ENCODE results near the gene GOLGA3.

The GOLGA3 gene, protein sequence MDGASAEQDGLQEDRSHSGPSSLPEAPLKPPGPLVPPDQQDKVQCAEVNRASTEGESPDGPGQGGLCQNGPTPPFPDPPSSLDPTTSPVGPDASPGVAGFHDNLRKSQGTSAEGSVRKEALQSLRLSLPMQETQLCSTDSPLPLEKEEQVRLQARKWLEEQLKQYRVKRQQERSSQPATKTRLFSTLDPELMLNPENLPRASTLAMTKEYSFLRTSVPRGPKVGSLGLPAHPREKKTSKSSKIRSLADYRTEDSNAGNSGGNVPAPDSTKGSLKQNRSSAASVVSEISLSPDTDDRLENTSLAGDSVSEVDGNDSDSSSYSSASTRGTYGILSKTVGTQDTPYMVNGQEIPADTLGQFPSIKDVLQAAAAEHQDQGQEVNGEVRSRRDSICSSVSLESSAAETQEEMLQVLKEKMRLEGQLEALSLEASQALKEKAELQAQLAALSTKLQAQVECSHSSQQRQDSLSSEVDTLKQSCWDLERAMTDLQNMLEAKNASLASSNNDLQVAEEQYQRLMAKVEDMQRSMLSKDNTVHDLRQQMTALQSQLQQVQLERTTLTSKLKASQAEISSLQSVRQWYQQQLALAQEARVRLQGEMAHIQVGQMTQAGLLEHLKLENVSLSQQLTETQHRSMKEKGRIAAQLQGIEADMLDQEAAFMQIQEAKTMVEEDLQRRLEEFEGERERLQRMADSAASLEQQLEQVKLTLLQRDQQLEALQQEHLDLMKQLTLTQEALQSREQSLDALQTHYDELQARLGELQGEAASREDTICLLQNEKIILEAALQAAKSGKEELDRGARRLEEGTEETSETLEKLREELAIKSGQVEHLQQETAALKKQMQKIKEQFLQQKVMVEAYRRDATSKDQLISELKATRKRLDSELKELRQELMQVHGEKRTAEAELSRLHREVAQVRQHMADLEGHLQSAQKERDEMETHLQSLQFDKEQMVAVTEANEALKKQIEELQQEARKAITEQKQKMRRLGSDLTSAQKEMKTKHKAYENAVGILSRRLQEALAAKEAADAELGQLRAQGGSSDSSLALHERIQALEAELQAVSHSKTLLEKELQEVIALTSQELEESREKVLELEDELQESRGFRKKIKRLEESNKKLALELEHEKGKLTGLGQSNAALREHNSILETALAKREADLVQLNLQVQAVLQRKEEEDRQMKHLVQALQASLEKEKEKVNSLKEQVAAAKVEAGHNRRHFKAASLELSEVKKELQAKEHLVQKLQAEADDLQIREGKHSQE (N-terminal part only)

DNA sequence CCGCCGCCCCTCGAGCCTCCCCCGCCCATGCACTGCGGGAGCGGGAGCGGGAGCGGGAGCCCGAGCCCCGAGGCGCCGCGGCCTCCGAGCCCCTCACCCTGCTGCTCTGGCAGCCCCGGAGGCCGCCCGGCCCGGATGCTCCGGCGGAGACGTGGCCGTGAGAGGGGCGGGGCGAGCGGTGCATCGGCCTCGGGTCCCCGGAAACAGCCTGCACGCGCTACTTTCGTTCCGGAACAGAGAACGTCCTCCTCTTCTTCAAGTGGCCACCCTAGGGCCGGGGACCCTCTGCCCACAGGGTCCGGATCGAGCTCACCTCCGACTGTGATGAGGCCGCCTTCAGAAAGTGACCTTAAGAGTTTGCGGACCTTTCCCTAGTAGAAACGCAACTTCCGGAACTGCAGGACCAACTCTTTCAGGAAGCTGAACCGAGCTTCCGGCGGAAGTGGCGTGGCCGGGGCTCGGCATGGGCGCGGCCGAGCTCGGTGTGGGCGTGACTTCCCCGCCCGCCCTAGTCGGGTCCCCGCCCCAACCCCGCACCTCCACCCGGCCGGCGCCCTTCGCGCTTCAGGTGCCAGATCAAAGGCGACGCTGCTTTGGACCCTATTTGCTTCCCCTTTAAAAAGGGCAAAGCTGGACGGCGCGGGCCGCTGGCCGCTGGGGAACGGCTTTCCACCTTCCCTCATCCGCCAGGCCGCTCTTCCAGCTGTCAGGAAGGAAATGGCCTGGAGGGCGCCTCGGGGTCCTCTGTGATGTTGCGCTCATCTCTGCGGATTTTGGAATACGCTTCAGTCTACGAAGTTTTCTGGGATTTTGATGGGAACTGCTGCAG, at the start of gene GOLGA3:
TSS of gene GOLGA3 (minus strand) at position 164 of the 829 bp plus-strand sequence. CDS start 6,741 bp downstream, outside the sequence.
- TF ChIP-seq TCF12 (IDR thresholded peaks at IDR 0.05; ENCODE audit: low read depth) (0 out of 2 replicates have a peak, but pooled peaks have one; percentile 50), ZBTB7A (IDR thresholded peaks at IDR 0.05; ENCODE audit: low read depth) (no peak), REST (IDR thresholded peaks at IDR 0.05; ENCODE audit: low read depth) (no peak), MAX (IDR thresholded peaks at IDR 0.05) (peak; percentile 72), TEAD4 (IDR thresholded peaks at IDR 0.05) (no peak), RAD21 (IDR thresholded peaks at IDR 0.05; ENCODE audit: low read depth) (no peak), FOXM1 (IDR thresholded peaks at IDR 0.05; ENCODE audit: borderline replicate concordance, low read depth) (no peak), CEBPB (IDR thresholded peaks at IDR 0.05) (no peak), CREB1 (IDR thresholded peaks at IDR 0.05; ENCODE audit: low read depth) (peak; percentile 54), EGR1 (IDR thresholded peaks at IDR 0.05) (no peak), TAF1 (IDR thresholded peaks at IDR 0.05; ENCODE audit: low read depth) (peak; percentile 91)
- TF ChIP-seq, protein P1, sequence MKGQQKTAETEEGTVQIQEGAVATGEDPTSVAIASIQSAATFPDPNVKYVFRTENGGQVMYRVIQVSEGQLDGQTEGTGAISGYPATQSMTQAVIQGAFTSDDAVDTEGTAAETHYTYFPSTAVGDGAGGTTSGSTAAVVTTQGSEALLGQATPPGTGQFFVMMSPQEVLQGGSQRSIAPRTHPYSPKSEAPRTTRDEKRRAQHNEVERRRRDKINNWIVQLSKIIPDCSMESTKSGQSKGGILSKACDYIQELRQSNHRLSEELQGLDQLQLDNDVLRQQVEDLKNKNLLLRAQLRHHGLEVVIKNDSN (IDR thresholded peaks at IDR 0.05), result peak; percentile 63; the same call in 1 of the 2 replicates

DNA sequence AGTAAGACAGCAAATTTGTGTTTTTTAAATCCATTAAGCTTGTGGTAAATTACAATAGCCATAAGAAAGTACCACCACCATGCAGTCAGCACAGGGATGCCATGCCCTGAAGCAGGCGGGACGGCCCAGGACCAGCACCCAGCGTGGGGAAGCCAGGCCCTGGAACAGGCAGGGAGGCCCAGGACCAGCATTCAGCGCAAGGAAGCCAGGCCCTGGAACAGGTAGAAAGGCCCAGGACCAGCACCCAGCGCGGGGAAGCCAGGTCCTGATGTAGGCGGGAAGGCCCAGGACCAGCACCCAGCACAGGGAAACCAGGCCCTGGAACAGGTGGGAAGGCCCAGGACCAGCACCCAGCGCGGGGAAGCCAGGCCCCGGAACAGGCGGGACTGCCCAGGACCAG, 45.5 kb upstream of the GOLGA3 start:
- no peak for TF ChIP-seq YY1 (IDR thresholded peaks at IDR 0.05; ENCODE audit: low read depth)
- no peak for TF ChIP-seq FOXM1 (IDR thresholded peaks at IDR 0.05; ENCODE audit: borderline replicate concordance, low read depth)
- no peak for TF ChIP-seq CREB1 (IDR thresholded peaks at IDR 0.05; ENCODE audit: low read depth)
- no peak for TF ChIP-seq CEBPB (IDR thresholded peaks at IDR 0.05)
- no peak for TF ChIP-seq MAX (IDR thresholded peaks at IDR 0.05)
- TF ChIP-seq ZBTB7A (IDR thresholded peaks at IDR 0.05; ENCODE audit: low read depth), result no peak
- TF ChIP-seq, protein P1 (IDR thresholded peaks at IDR 0.05), result no peak
- TF ChIP-seq TEAD4 (IDR thresholded peaks at IDR 0.05), result no peak
- TF ChIP-seq TCF12 (IDR thresholded peaks at IDR 0.05; ENCODE audit: low read depth), result no peak
- TF ChIP-seq RAD21 (IDR thresholded peaks at IDR 0.05; ENCODE audit: low read depth), result no peak
- TF ChIP-seq TAF1 (IDR thresholded peaks at IDR 0.05; ENCODE audit: low read depth), result no peak
- TF ChIP-seq REST (IDR thresholded peaks at IDR 0.05; ENCODE audit: low read depth), result no peak

GRCh38 chr12:132873724-132874123, 45.1 kb upstream of the GOLGA3 start:
- TF ChIP-seq REST (IDR thresholded peaks at IDR 0.05; ENCODE audit: low read depth), result no peak
- TF ChIP-seq, protein P1 (IDR thresholded peaks at IDR 0.05), result no peak
